ENCODE results near the gene PIM2.
A peak's percentile ranks its signal among the peaks of the same experiment; 100 is the strongest.

The PIM2 gene

GRCh38 chrX:48918643-48919340 is at the start of gene PIM2:
PIM2 (minus strand) TSS chrX:48919024; CDS start chrX:48918834, 190 bp downstream.
- DNase-seq (ENCODE audit: extremely low spot score), result peak; percentile 88
- ChIA-PET CTCF (interaction anchor here (1.0 kb wide), 1 partner anchor 18 kb away, joined by 4 read pairs; no protein-coding TSS in a partner anchor), POLR2A (interaction anchor here (1.1 to 1.8 kb wide), 2 partner anchors 18 to 20 kb away, joined by 3 to 5 read pairs; no protein-coding TSS in a partner anchor)
- TF ChIP-seq CTCF (IDR thresholded peaks at IDR 0.05; ENCODE audit: control extremely low read depth, extremely low read depth, low read depth, missing control alignments), result no peak

GRCh38 chrX:48968377-48968776 is 49.6 kb upstream of the PIM2 start:
- TF ChIP-seq CTCF (IDR thresholded peaks at IDR 0.05; ENCODE audit: control extremely low read depth, extremely low read depth, low read depth, missing control alignments), result no peak
- DNase-seq (ENCODE audit: extremely low spot score), result no peak
- ChIA-PET POLR2A (no interaction called here), CTCF (interaction anchor here (1.7 to 1.9 kb wide), 2 partner anchors 9 to 77 kb away, joined by 3 to 4 read pairs; no protein-coding TSS in a partner anchor)

GRCh38 chrX:48966796-48967579 is 48.2 kb upstream of the PIM2 start:
- no peak for DNase-seq (ENCODE audit: extremely low spot score)
- POLR2A ChIA-PET, result no interaction called here
- CTCF ChIA-PET, result interaction anchor here (1.3 to 1.7 kb wide), 2 partner anchors 76 to 189 kb away, joined by 3 read pairs; no protein-coding TSS in a partner anchor

GRCh38 chrX:48965959-48966358 is 47.1 kb upstream of the PIM2 start:
- CTCF ChIA-PET, result interaction anchor here (1.3 kb wide), 1 partner anchor 190 kb away, joined by 3 read pairs; no protein-coding TSS in a partner anchor

More at GRCh38 chrX:48966796-48967579, 48.2 kb upstream of the PIM2 start:
- no peak for TF ChIP-seq CTCF (IDR thresholded peaks at IDR 0.05; ENCODE audit: control extremely low read depth, extremely low read depth, low read depth, missing control alignments)

GRCh38 chrX:48961585-48962091 is 42.8 kb upstream of the PIM2 start:
- ChIA-PET POLR2A (no interaction called here), CTCF (interaction anchor here (4.1 kb wide), 1 partner anchor 11 kb away, joined by 18 read pairs; the partner anchor contains the start of gene KCND1)
- no peak for TF ChIP-seq CTCF (IDR thresholded peaks at IDR 0.05; ENCODE audit: control extremely low read depth, extremely low read depth, low read depth, missing control alignments)
- DNase-seq (ENCODE audit: extremely low spot score), result no peak

More at GRCh38 chrX:48965959-48966358, 47.1 kb upstream of the PIM2 start:
- POLR2A ChIA-PET, result no interaction called here
- DNase-seq (ENCODE audit: extremely low spot score), result no peak
- TF ChIP-seq CTCF (IDR thresholded peaks at IDR 0.05; ENCODE audit: control extremely low read depth, extremely low read depth, low read depth, missing control alignments), result no peak

- DNase-seq (ENCODE audit: extremely low spot score), result no peak
- POLR2A ChIA-PET, result interaction anchor here (0.6 kb wide), 1 partner anchor 22 kb away, joined by 3 read pairs; no protein-coding TSS in a partner anchor
- CTCF ChIA-PET, result interaction anchor here (4.1 kb wide), 1 partner anchor 12 kb away, joined by 18 read pairs; the partner anchor contains the start of gene KCND1
- TF ChIP-seq CTCF (IDR thresholded peaks at IDR 0.05; ENCODE audit: control extremely low read depth, extremely low read depth, low read depth, missing control alignments), result no peak
Observed at GRCh38 chrX:48960291-48960690, 41.5 kb upstream of the PIM2 start.
